ENCODE data around the gene SLX4IP.

DNA sequence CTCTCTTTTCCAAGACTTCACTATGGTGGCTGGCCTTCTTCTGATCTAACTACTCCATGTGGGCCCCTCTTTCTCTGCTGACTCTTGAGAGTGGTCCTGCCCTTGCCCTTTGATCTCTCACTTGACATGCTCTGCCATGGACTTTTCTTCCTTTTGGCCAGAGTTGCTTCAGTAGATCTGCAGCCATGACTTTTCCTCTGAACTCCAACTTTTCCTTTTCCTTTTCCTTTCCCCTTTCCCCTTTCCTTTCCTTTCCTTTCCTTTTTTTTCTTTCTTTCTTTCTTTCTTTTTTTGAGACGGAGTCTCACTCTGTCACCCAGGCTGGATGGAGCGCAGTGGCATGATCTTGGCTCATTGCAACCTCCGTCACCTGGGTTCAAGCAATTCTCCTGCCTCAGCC lies 150.2 kb downstream of the SLX4IP start:
- TF ChIP-seq EZH2 (IDR thresholded peaks at IDR 0.05) (no peak), POLR2AphosphoS5 (IDR thresholded peaks at IDR 0.05; ENCODE audit: borderline replicate concordance, low read depth, low read length) (no peak), FOXP2 (optimal IDR thresholded peaks at IDR 0.05; ENCODE audit: control extremely low read depth, extremely low read length, insufficient read depth) (no peak)

Data from SK-N-MC (cell line).